Stimulated activated CD8-positive, alpha-beta memory T cell treated with anti-CD3 and anti-CD28 coated beads, Interleukin-15, amount 100 ng/mL, for 1 hour (primary cell): ENCODE results near the gene MFAP5.
A peak's percentile ranks its signal among the peaks of the same experiment; 100 is the strongest.
"Not testable (repeated sequence)": the region's sequence is repeated elsewhere in the genome, so short reads cannot be mapped to it uniquely, and the experiment has no call there.

ENCODE experiments used
- DNase-seq: peaks from one replicate; pipeline ENCODE4 v3.0.0-alpha.2; 2020; ENCODE audit warnings: low read depth

Gene MFAP5

DNA sequence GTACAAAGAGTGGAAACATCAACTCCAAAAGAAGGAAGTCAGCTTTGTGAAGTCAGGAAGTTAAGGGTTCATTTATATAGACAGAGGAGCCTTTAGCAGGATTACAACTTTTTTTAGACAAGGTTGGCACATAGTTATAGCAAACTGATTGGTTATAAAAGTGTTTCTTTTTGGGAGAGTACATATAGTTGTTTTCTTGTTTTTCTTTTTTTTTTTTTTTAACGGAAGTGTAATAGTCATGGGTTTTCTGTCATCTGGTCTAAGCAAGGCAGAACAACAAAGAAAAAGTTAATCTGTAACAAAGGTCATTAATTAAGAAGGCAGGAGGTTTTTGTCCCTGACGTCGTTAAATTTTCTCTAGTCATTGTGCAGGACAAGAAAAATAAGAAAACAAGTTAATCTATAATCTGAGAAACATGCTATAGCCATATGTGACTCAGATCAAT, 13.0 kb upstream of the MFAP5 start:
- no peak for DNase-seq

DNA sequence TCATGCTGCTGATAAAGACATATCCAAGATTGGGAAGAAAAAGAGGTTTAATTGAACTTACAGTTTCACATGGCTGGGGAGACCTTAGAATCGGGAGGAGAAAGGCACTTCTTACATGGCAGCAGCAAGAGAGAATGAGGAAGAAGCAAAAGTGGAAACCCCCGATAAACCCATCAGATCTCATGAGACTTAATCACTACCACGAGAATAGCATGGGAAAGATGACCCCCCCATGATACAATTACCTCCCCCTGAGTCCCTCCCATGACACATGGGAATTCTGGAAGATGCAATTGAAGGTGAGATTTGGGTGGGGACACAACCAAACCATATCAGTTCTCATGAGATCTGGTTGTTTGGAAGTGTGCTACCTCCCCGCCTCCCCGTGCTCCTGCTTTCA, 9.8 kb upstream of the MFAP5 start:
- DNase-seq, result no peak

DNA sequence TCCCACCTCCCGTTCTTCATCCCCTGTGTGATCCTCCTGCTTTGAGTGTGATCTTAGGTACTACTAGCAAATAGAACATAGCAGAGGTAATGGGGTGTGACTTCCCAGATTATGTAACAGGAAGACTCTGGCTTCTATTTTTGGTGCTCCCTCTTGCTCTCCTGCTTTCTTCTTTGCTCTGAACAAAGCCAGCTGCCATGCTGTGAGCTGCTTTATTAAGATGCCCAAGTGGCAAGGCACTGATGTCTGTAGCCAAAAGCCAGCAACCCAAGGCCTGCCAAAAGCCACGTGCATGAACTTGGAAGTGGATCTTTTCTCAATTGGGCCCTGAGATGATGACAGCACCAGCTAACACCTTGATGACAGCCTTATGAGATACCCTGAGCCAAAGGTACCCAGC, 5.8 kb upstream of the MFAP5 start:
- DNase-seq, result no peak

DNA sequence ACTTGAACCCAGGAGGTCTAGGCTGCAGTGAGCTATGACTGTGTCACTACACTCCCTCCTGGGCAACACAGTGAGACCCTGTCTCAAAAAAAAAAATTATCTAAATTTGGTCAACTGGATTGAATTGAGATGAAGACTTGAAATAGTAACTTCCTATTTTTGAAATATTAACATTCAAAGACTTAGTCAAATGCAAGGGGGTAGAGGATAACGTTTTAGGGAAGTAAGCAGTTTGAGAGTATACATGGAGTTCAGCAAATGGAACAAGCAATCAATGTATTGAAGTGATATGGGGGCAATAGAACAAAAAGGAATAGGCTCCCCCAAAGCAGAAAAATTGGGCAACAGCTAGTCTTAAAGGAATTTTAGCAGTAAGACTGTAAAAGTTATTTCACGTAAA, 4.6 kb upstream of the MFAP5 start:
- DNase-seq, result no peak

DNA sequence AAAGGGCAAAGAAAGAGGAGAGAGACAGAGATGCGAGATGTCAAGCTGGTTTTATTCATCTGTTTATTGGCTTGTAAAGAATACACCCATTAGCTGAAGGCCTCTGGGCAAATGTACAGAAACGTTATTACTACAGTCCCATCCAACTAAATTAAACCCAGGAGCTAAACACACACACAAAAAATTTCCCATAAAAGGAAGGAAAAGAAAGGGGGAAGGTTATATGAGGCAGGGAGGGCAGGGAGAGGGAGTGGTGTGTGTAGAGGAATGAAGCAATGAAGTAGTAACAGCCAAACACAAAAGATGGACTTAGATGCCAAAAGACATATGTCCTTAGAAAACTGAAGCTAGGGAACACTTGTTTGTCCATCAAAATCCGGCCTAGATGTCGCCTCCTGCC, 3.1 kb upstream of the MFAP5 start:
- DNase-seq, result no peak

DNA sequence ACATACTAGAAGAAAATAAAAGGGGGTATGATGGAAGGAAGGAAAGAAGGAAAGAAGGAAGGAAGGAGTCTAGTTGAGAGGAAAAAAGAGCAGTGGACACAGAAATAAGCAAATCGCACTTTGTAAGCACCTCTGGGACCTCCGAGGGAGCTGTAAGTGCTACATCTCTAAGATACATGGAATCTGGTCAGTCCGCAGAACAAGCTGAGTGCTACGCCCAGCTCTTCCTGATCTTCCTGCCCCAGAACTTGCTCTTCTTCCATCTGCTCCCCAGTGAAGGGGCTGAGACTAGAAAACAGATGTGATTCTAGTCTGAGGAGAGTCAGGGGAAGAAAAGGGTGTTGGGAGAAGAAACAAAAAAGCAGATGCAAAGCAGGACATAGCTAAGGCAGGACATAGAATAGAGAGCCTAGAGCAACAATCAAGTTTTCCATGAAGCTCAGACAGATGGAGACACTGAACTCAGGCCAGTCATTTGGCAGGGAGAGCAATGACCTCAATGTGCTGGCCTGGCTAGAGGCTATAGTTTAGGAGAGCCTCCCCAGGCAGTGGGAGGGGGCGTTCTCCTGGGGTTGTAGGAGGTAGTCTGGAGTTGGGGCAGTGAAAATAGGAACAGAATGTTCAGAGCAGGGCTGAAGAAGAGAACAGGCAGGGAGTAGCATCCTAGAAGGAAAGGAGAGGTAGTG, 1.7 kb upstream of the MFAP5 start:
- DNase-seq, result no peak

DNA sequence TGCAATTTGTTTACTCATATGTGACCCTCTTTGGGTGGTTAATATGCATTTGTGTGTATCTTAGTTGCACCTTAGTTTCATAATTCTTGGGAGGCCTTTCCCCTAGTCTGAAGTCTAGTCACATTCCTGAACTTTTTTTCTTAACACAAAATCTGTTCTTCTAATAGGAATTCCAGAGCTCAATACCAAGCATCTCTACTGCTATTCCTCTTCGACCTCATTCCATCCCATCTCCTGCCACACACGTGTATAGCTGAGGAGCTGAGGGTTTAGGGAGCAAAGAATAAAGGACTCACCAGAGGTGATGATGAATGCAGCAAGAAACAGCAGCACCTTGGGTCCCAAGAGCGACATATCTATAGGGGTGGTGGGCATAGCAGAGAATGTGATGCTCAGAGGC, 875 bp downstream of the MFAP5 start:
- no peak for DNase-seq

DNA sequence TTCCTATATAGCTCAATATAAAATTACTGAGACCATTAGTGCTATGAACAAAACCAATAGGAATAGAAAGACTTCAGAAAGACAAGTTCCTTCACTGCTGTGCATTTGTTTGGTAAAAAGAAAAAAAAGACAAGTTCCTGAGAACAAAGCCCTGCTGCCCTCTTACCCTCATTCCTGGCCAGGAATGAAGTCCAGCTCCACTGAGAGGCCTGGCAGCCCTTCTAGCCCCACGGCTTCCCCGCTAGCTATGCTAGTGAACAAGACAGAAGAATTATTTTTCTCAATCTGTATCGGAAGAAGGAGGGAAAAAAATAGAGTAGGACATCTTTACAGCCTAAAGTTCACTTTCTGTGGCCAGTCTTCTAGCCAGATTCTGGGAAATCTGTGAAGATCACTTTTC, 1.6 kb downstream of the MFAP5 start:
- no peak for DNase-seq

DNA sequence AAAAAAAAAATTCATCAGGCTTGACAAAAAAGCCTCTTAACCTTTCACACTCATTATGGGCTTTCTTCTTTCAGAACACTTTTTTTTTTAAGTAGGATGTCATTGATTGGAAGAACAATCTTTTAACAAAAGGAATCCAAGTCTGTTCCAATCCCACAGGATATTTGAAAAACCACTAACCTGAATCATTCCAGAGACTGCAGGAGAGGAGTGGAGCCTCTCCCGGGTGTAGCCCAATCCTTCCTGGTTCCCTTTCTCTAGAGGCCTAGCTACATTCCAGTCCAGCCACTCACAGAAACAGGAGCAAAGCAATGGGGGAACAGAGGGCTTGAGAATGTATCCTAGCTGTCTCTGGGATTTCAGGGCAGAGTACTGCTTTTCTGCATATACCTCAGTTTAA, 4.3 kb downstream of the MFAP5 start:
- DNase-seq, result no peak

DNA sequence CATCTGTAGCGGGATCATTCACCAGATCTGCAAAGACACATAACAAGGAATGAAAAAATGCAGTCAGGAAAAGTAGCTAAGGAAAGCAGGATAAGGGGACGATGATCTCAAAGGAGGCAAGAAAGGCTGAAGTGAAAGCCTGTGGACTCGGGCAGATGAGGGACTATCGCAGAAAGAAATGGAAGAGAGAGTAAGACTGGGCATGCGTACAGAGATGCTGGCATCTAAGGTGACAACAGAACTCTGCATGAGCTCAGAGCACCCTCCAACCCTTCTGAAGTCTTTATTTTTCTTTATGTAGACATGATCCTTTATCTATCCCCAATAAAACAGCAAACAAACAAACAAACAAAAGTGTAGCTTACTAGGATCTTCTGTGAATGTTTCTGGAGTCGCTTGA, 7.2 kb downstream of the MFAP5 start:
- DNase-seq, result no peak

DNA sequence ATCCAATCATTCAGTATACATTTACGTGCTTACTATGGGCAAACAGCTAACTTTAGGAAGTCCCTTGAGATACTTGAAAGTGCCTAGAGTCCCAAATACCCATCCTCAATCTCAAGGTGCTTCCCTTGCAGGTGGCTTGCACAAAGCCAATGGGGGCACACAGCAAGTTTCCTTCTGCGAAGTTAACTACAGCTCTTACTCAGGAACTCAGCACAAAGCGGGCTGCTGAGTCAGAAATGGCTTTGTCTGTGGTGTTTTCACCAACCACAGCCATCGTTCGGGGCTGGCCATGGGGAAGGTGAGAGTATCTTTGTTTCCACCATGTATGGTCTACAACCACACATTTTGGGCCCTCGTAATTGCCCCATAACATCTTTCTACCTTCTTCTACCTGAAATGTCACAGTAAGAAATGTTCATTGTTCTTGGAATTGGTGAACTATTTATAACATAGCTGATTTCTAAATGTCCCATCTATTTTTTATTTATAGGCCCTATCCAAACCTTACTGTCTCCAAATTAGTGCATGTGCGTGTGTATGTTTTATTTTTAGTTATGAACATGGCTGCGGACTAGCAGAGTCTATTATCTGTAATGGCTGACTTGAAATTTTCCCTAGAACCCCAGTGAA, 13.9 kb downstream of the MFAP5 start:
- peak; percentile 4 for DNase-seq

DNA sequence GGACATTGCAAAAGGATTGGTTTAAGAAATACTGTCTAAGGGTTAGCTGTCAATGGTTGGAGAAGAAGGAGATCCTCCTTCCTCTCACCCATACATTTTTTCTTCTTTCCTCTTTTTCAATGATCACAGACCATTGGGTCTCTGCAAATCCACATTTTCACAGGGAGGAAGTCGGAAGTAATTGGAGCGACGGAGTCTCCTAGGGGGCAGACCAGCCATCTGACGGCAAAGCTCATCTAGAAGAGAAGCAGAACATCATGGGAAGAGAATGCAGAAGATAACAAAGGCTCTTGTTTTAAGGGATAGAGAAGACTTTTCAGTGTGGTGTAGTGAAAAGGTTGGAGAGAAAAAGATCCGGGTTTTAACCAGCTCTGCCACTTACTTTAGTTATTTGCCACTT, 14.7 kb downstream of the MFAP5 start:
- DNase-seq, result no peak

DNA sequence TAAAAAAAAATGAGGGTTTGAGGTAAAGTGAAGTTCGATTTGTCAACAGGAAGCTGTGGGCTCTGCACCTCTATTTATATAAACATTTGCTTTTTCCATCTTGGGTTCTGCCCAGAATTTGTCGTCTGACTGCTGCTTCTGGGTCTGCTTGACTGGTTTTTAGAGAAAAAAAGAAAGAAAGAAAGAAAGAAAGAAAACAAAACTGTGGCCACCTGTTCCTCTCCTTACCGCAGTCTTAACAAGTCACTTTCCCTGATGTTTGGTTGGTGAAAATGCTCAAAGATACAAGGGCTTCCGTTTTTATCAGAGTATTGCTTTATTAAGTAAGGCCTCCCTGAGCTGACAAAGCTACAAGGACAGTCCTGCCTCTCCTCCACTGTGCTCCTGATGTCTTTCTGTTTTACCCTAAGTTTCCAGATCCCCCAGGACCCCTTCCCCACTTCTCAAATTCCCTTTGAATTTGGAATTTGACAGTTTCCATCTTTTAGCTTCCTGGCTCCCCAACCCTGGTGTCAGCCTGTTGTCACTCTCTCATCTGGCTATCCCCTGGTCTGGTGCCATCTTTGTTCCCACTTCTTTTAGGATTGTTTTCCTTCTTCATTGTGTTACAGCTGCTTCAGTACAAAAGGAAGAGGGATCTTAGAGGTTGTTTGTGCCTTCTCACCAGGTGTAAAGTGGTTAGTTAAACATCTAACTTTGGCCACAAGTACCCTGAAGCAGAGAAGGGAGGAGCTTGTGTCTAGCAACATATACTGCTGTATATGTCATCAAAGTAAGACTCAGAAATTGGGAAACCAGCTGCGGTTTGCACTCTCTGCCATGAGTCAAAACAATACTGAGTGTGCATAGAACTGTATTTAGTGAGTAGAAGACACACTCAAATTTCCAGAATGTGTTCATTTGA, 18.0 kb downstream of the MFAP5 start:
- DNase-seq, result peak; percentile 6

DNA sequence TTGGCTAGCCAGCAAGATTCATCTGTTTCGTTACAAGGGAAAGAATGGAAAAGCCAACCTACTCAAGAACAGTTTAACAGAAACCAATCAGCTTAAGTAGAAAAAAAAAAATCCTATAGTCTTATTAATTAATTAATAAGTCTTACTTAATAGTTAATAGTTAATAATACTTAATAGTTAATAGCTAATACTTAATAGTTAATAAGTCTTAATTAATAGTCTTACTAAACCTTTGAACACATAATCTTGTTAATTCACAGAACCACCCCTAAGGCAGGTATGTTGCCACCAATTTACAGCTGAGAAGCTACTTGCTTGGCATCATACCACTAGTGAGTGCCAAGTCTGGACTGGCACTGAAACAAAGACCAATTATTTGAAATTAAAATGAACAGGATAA, 19.9 kb downstream of the MFAP5 start:
- no peak for DNase-seq

DNA sequence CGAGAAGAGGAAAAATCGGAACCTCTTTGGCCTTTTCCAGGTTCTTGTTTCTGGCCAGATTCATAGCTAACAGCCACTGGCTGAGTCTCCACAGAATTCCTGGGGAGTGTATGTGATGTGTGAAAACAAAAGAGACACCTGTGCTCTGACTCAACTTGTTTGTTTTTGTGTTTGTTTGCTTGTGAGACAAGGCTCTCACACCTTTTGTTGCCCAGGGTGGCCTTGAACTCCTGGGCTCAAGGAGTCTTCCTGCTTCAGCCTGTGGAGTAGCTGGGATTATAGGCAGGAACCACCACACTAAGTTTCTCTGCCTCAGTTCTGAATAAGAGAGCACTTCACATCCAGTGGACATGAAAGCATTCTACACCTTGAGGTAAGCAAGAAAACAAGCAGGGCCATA, 22.7 kb downstream of the MFAP5 start:
- no peak for DNase-seq

DNA sequence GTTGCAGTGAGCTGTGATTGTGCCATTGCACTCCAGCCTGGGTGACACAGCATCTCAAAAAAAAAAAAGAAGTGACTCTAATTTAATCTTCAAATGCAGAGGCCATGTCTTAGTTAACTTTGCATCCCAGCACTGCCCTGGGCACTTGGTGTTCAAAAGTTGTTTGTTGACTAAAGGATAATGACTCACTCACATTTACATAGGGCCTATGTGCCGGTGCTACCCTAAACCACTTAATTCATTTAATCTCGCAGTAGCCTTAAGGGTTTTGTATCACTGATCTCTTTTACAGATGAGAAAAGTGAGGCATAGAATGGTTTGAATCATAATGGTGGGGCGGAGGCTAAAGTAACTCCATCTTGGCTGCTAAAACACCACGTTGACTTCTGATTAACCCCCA, 23.7 kb downstream of the MFAP5 start:
- no peak for DNase-seq

DNA sequence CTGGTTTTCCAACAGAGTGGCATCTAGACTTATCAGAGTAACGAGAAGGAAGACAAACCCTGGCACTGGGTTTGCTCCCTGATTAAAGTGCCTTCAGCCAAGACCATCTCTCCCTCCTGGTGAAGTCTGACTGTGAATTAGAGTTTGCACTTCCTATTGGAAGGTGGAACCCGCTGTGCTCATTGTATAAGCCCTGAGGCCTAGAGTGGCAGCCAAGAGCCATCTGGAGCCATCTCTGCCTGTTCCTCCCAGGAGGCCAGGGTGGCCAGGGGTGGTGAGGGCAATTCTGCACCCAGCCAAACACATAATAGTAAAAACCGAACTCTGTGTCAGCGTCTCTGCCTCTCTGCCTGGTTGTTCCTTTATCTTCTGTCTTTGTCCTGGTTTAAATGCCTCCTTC, 25.0 kb downstream of the MFAP5 start:
- no peak for DNase-seq

DNA sequence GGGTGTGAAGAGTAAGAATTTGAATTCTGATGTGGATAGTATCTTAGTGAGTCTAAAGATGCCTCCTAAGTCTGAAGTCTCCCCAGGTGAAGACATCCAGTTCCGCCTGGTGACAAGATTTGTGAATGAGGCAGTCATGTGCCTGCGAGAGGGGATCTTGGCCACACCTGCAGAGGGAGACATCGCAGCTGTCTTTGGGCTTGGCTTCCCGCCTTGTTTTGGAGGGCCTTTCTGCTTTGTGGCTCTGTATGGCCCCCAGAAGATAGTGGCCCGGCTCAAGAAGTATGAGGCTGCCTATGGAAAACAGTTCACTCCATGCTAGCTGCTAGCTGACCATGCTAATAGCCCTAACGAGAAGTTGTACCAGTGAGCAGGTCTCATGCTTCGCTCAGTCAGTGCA, 25.4 kb downstream of the MFAP5 start:
- DNase-seq, result no peak

DNA sequence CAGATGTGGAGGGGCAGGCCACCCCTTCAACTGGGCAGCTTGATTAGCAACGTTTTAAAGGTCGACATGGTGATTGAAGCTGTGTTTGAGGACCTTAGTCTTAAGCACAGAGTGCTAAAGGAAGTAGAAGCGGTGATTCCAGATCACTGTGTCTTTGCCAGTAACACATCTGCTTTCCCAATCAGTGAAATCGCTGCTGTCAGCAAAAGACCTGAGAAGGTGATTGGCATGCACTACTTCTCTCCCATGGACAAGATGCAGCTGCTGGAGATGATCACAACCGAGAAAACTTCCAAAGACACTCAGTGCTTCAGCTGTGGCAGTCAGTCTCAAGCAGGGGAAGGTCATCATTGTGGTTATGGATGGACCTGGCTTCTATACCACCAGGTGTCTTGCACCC, 26.0 kb downstream of the MFAP5 start:
- no peak for DNase-seq

DNA sequence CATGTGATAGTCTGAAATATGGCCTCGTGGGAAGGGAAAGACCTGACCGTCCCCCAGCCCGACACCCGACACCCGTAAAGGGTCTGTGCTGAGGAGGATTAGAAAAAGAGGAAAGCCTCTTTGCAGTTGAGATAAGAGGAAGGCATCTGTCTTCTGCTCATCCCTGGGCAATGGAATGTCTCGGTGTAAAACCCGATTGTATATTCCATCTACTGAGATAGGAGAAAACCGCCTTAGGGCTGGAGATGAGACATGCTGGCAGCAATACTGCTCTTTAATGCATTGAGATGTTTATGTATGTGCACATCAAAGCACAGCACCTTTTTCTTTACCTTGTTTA, 26.6 kb downstream of the MFAP5 start:
- not testable (repeated sequence) for DNase-seq

DNA sequence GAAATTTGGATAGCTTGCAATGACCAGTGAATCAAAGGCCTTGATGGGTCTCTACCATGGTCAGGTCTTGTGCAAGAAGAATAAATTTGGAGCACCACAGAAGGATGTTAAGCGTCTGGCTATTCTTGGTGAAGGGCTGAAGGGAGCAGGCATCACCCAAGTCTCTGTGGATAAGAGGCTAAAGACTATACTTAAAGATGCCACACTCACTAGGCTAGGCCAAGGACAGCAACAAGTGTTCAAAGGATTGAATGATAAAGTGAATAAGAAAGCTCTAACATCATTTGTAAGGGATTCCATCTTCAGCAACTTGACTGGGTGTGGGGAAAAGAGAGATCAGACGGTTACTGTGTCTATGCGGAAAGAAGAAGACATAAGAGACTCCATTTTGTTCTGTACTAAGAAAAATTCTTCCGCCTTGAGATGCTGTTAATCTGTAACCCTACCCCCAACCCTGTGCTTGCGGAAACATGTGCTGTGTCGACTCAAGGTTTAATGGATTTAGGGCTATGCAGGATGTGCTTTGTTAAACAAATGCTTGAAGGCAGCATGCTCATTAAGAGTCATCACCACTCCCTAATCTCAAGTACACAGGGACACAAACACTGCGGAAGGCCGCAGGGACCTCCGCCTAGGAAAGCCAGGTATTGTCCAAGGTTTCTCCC, 27.2 kb downstream of the MFAP5 start:
- DNase-seq, result not testable (repeated sequence)

DNA sequence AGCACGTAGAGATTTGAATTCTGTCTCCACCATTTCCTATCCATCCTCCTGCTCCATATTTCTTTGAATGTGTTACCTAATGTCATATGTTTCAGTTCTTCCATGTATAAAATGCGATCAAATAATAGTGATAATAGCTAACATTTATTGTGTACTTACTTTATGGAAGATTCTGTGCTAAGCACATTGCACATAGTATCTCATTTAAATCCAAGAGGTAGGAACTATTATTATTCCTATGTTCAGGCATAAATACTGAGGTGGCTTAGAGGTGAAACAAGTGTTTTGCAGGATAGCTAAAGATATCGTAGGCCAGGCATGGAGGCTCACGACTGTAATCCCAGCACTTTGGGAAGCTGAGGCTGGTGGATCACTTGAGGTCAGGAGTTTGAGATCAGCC, 32.5 kb downstream of the MFAP5 start:
- DNase-seq, result no peak
